Stimulated activated CD4-positive, alpha-beta T cell treated with anti-CD3 and anti-CD28 coated beads, Interleukin-15, amount 100 ng/mL, for 24 hours (primary cell): ENCODE results near the gene ELP4.
"Not testable (repeated sequence)": the region's sequence is repeated elsewhere in the genome, so short reads cannot be mapped to it uniquely, and the experiment has no call there.

ENCODE experiments used
- DNase-seq: peaks from one replicate; pipeline ENCODE4 v3.0.0-alpha.2; 2020

Gene ELP4

GRCh38 chr11:31646216-31646615 is 136.6 kb downstream of the ELP4 start:
- no peak for DNase-seq

GRCh38 chr11:31649129-31649966 is 139.8 kb downstream of the ELP4 start:
- DNase-seq = no peak

- DNase-seq = no peak
These were observed 141.6 kb downstream of the ELP4 start for GRCh38 chr11:31651208-31651607.

- DNase-seq = no peak
These were observed 142.3 kb downstream of the ELP4 start for GRCh38 chr11:31651822-31652221.

GRCh38 chr11:31652528-31652927 is 143.0 kb downstream of the ELP4 start:
- DNase-seq = no peak

- no peak for DNase-seq
These were observed 145.9 kb downstream of the ELP4 start for GRCh38 chr11:31655483-31655882.

- no peak for DNase-seq
These were observed 146.5 kb downstream of the ELP4 start for GRCh38 chr11:31656051-31656450.

- DNase-seq = no peak
These were observed 147.5 kb downstream of the ELP4 start for GRCh38 chr11:31657091-31657490.

GRCh38 chr11:31664129-31664528 is 154.6 kb downstream of the ELP4 start:
- no peak for DNase-seq

GRCh38 chr11:31664954-31665353 is 155.4 kb downstream of the ELP4 start:
- no peak for DNase-seq

- DNase-seq = no peak
These were observed 162.1 kb downstream of the ELP4 start for GRCh38 chr11:31671681-31672080.

- DNase-seq = not testable (repeated sequence)
These were observed 163.5 kb downstream of the ELP4 start for GRCh38 chr11:31673108-31673507.

GRCh38 chr11:31676280-31676982 is 166.9 kb downstream of the ELP4 start:
- DNase-seq = no peak

GRCh38 chr11:31680770-31681169 is 171.2 kb downstream of the ELP4 start:
- no peak for DNase-seq

- no peak for DNase-seq
These were observed 177.7 kb downstream of the ELP4 start for GRCh38 chr11:31687256-31687655.

- no peak for DNase-seq
These were observed 178.3 kb downstream of the ELP4 start for GRCh38 chr11:31687861-31688260.

- no peak for DNase-seq
These were observed 180.0 kb downstream of the ELP4 start for GRCh38 chr11:31689559-31689958.

GRCh38 chr11:31690041-31690440 is 180.5 kb downstream of the ELP4 start:
- DNase-seq = no peak

GRCh38 chr11:31690516-31690915 is 180.9 kb downstream of the ELP4 start:
- DNase-seq = no peak

- no peak for DNase-seq
These were observed 182.9 kb downstream of the ELP4 start for GRCh38 chr11:31692466-31692865.

GRCh38 chr11:31697049-31697448 is 187.5 kb downstream of the ELP4 start:
- not testable (repeated sequence) for DNase-seq

GRCh38 chr11:31699066-31699465 is 189.5 kb downstream of the ELP4 start:
- DNase-seq = no peak

GRCh38 chr11:31702966-31703365 is 193.4 kb downstream of the ELP4 start:
- DNase-seq = no peak

- DNase-seq = no peak
These were observed 196.8 kb downstream of the ELP4 start for GRCh38 chr11:31706357-31706756.
